ENCODE data around the gene AGBL1. TPM values are rescaled to one million over a fixed set of nuclear protein-coding genes. Genes with fewer than 3 reads are reported as not detected.

Gene AGBL1
- total and polyA plus RNA-seq, 2 experiments from 2014 or later = 0.03 TPM; not detected in 1

GRCh38 chr15:87034886-87035285 is 955.2 kb downstream of the AGBL1 start:
- no peak for DNase-seq (ENCODE audit: low spot score)
- H3F3A ChIP-seq (replicated peaks; ENCODE audit: low read depth) = no peaks in the 10 kb centered on the region

More at GRCh38 chr15:87034886-87035285, 955.2 kb downstream of the AGBL1 start:
- H3K27ac Mint-ChIP-seq = no peak overlapping the region
- TF ChIP-seq ZNF331 (CRISPR knock-in tag; IDR thresholded peaks at IDR 0.05; ENCODE audit: low read depth) (no peak), REST (IDR thresholded peaks at IDR 0.05; ENCODE audit: unreplicated experiment) (no peak), EZH2phosphoT487 (IDR thresholded peaks at IDR 0.05; ENCODE audit: unreplicated experiment) (no peak), ZNF114 (CRISPR knock-in tag; IDR thresholded peaks at IDR 0.05) (no peak), STAT1 (IDR thresholded peaks at IDR 0.05; ENCODE audit: unreplicated experiment) (no peak), POLR2AphosphoS5 (IDR thresholded peaks at IDR 0.05; ENCODE audit: low read depth) (no peak), NANOG (IDR thresholded peaks at IDR 0.05; ENCODE audit: borderline replicate concordance) (no peak), EZH2 (IDR thresholded peaks at IDR 0.05; ENCODE audit: low read depth, unreplicated experiment) (no peak), JUNB (IDR thresholded peaks at IDR 0.05; ENCODE audit: unreplicated experiment) (no peak), ETS1 (IDR thresholded peaks at IDR 0.05) (no peak), ZNF462 (CRISPR knock-in tag; IDR thresholded peaks at IDR 0.05) (no peak), CTCF (conservative IDR thresholded peaks at IDR 0.05; ENCODE audit: low read depth in 2 of 2) (no peak), CREB1 (CRISPR knock-in tag; IDR thresholded peaks at IDR 0.05; ENCODE audit: low read depth) (no peak)
- Histone ChIP-seq H3K4me1 (ENCODE audit: insufficient read depth) (no peaks in the 10 kb centered on the region), H3K79me2 (replicated peaks; ENCODE audit: insufficient read depth) (no peaks in the 10 kb centered on the region), H3K27ac (ENCODE audit: low read depth) (no peak overlapping the region), H2AFZ (no peak overlapping the region), H3K27me3 (ENCODE audit: insufficient read depth) (no peaks in the 10 kb centered on the region), H3K4me2 (no peak overlapping the region), H4K20me1 (replicated peaks; ENCODE audit: insufficient read depth) (no peaks in the 10 kb centered on the region), H3K36me3 (ENCODE audit: insufficient read depth) (no peaks in the 10 kb centered on the region), H3K9me2 (ENCODE audit: insufficient read depth) (no peaks in the 10 kb centered on the region), H3K4me3 (no peak overlapping the region)
- H3K9me3 Mint-ChIP-seq = no peaks in the 10 kb centered on the region
- no peaks in the 10 kb centered on the region for H3K27me3 Mint-ChIP-seq (ENCODE audit: insufficient read depth, low read depth, poor library complexity)
- ATAC-seq = no peak
- no peaks in the 10 kb centered on the region for H3K36me3 Mint-ChIP-seq (ENCODE audit: low read depth)
- 0 out of 3 replicates have a peak, but pooled peaks cover 3% of the 10 kb centered on the region for H3K4me1 Mint-ChIP-seq
- no peak overlapping the region for H3K4me3 Mint-ChIP-seq

Data from GM23338 (cell line).